ENCODE data around the gene COMMD3. TPM values are rescaled to one million over a fixed set of nuclear protein-coding genes. Genes with fewer than 3 reads are reported as not detected.

The COMMD3 gene
- total RNA-seq, 1 experiment from 2014 or later, result 2.4 TPM

- H4K91ac ChIP-seq (ENCODE audit: insufficient read length, low read depth, low read length), result no peak overlapping the region
- no peak overlapping the region for H2BK120ac ChIP-seq (ENCODE audit: low read depth, low read length, poor library complexity, severe bottlenecking)
- WGBS (ENCODE audit: extremely low coverage, insufficient read length, low lambda C conversion rate), result no CpG with 5 or more reads among the region's 4 CpGs
- no peak overlapping the region for H2BK5ac ChIP-seq (ENCODE audit: insufficient read length, low read length)
- no peak overlapping the region for H2AFZ ChIP-seq (ENCODE audit: low read length)
- H2BK20ac ChIP-seq (ENCODE audit: low read depth, low read length, poor library complexity, severe bottlenecking), result no peak overlapping the region
- H3K4me2 ChIP-seq (ENCODE audit: insufficient read depth, insufficient read length, low read length), result no peak overlapping the region
- no peak overlapping the region for H3K14ac ChIP-seq (ENCODE audit: insufficient read depth, low read length)
- no peaks in the 10 kb centered on the region for H3K9me3 ChIP-seq (ENCODE audit: control insufficient read depth, low read depth, low read length)
- H3K23me2 ChIP-seq (ENCODE audit: insufficient read length, low read depth, low read length, poor library complexity, severe bottlenecking), result no peaks in the 10 kb centered on the region
- H3K56ac ChIP-seq (ENCODE audit: insufficient read length, low read depth, low read length), result no peak overlapping the region
- DNase-seq, result no peak
- H4K5ac ChIP-seq (ENCODE audit: insufficient read length, low read depth, low read length), result no peak overlapping the region
- no peak overlapping the region for H3T11ph ChIP-seq (ENCODE audit: low read length)
- no peak overlapping the region for H4K8ac ChIP-seq (replicated peaks; ENCODE audit: insufficient read length, low read depth, low read length)
- H3K18ac ChIP-seq (ENCODE audit: insufficient read length, low read depth, low read length), result no peak overlapping the region
- no peaks in the 10 kb centered on the region for H3K79me2 ChIP-seq (ENCODE audit: insufficient read depth, low read length)
- no peak overlapping the region for H3K27ac Mint-ChIP-seq
- no peaks in the 10 kb centered on the region for H3K27me3 ChIP-seq (ENCODE audit: insufficient read depth, low read length)
- no peaks in the 10 kb centered on the region for H3K4me1 Mint-ChIP-seq
- H3K4ac ChIP-seq (ENCODE audit: low read depth, low read length), result no peak overlapping the region
- no peaks in the 10 kb centered on the region for H3K36me3 Mint-ChIP-seq (ENCODE audit: insufficient read depth in 1 of 3, low read depth in 3 of 3)
- H3K27ac ChIP-seq (ENCODE audit: insufficient read length, low read depth, low read length), result no peak overlapping the region
- H2AK5ac ChIP-seq (ENCODE audit: insufficient read length, low read length), result no peak overlapping the region
- H3K4me3 Mint-ChIP-seq, result no peak overlapping the region
- no peaks in the 10 kb centered on the region for H3K9me3 Mint-ChIP-seq
- H3K23ac ChIP-seq (ENCODE audit: insufficient read length, low read depth, low read length), result no peak overlapping the region
- H4K20me1 ChIP-seq (ENCODE audit: control insufficient read depth, insufficient read depth, insufficient read length), result no peaks in the 10 kb centered on the region
- no peak overlapping the region for H3K9ac ChIP-seq (ENCODE audit: extremely low read depth, insufficient read length, low read length)
- H3K79me1 ChIP-seq (ENCODE audit: insufficient read depth, low read depth, low read length, poor library complexity, severe bottlenecking), result no peaks in the 10 kb centered on the region
- no peak for TF ChIP-seq CTCF (conservative IDR thresholded peaks at IDR 0.05)
- H3K27me3 Mint-ChIP-seq (ENCODE audit: low read depth), result no peaks in the 10 kb centered on the region; the same call in 1 of the 2 replicates
- H2BK15ac ChIP-seq (ENCODE audit: low read depth, low read length), result no peak overlapping the region
- H3K4me1 ChIP-seq (ENCODE audit: insufficient read depth, low read length), result no peaks in the 10 kb centered on the region
- no peak overlapping the region for H2BK12ac ChIP-seq (ENCODE audit: insufficient read length, low read depth, low read length)
Observed at GRCh38 chr10:22368402-22368801, 52.2 kb downstream of the COMMD3 start.

Data from H9 (cell line).